Esophagus squamous epithelium (tissue), 5 donors: ENCODE data around the gene COTL1. TPM values are rescaled to one million over a fixed set of nuclear protein-coding genes. Genes with fewer than 3 reads are reported as not detected.

Experiments used
- DNase-seq: peaks from one replicate; lab custom pipeline; 2025; lab: John Stamatoyannopoulos, UW
- H3K27ac ChIP-seq, 4 donors: fragments of 200-600 bp; sonication (generic); one replicate each; pipeline ENCODE4 v1.5.1; 2016 to 2019; ENCODE audit warnings: mild to moderate bottlenecking in 1 of 4
- H3K27me3 ChIP-seq, 4 donors: fragments of 200-600 bp; sonication (generic); 1 replicate in 3 of 4; 2 replicates in 1 of 4; pipeline versions ENCODE4 v1.5.1 to v1.6.0; 2017 to 2021; ENCODE audit warnings: antibody characterized with exemption in 1 of 4
- H3K36me3 ChIP-seq, 3 donors: fragments of 200-600 bp; sonication (generic); one replicate each; pipeline ENCODE4 v1.5.1; 2016 to 2019
- H3K4me1 ChIP-seq, 3 donors: fragments of 200-600 bp; sonication (generic); one replicate each; pipeline ENCODE4 v1.5.1; 2017 to 2019
- H3K4me3 ChIP-seq, 4 donors: fragments of 200-600 bp; sonication (generic); 1 replicate in 3 of 4; 2 replicates in 1 of 4; pipeline ENCODE4 v1.5.1; 2016 to 2019; ENCODE audit warnings: mild to moderate bottlenecking in 2 of 4, moderate library complexity in 1 of 4
- H3K9me3 ChIP-seq, 3 donors: fragments of 200-600 bp; sonication (generic); one replicate each; pipeline ENCODE4 v1.5.1; 2016 to 2019
- POLR2A ChIP-seq, 4 donors: fragments of 450-650 bp; IDR thresholded peaks; one replicate each; pipeline ENCODE4 v1.6.1; 2017; ENCODE audit warnings: antibody characterized with exemption in 4 of 4, mild to moderate bottlenecking in 4 of 4, moderate library complexity in 3 of 4
- WGBS, 2 donors: methylation state at CpG; one replicate each; pipeline ENCODE4 v1.1.5; 2018; 5-methylcytosine and 5-hydroxymethylcytosine counted together
- intact Hi-C: fragments of 100-400 bp; cut with DNase I; formaldehyde crosslinking; loops from one replicate; pipeline ENCODE4 v1.15.0; 2022
- total RNA-seq, 4 donors: library from RNA; depleted of rRNA; stranded (reverse); fragments of >200 nt; gene quantifications; one replicate each; pipeline ENCODE4 v1.1.0, GENCODE V29; 2016
- TF ChIP-seq, protein P1 (sequence below), 6 experiments: fragments of 450-650 bp in 4 of 6; fragments of 200-600 bp in 2 of 6; sonication (generic) in 2 of 6; IDR thresholded peaks; one replicate each; pipeline ENCODE4 v1.5.1; 2016 to 2019; ENCODE audit warnings: antibody characterized with exemption in 6 of 6, mild to moderate bottlenecking in 4 of 6, moderate library complexity in 4 of 6
- donor health status: DM: yes; HTN: yes; CAD: no.

The COTL1 gene
- total RNA-seq, 4 donors from 2014 or later, result 7.9 to 34.2 (median 23.4) TPM

DNA sequence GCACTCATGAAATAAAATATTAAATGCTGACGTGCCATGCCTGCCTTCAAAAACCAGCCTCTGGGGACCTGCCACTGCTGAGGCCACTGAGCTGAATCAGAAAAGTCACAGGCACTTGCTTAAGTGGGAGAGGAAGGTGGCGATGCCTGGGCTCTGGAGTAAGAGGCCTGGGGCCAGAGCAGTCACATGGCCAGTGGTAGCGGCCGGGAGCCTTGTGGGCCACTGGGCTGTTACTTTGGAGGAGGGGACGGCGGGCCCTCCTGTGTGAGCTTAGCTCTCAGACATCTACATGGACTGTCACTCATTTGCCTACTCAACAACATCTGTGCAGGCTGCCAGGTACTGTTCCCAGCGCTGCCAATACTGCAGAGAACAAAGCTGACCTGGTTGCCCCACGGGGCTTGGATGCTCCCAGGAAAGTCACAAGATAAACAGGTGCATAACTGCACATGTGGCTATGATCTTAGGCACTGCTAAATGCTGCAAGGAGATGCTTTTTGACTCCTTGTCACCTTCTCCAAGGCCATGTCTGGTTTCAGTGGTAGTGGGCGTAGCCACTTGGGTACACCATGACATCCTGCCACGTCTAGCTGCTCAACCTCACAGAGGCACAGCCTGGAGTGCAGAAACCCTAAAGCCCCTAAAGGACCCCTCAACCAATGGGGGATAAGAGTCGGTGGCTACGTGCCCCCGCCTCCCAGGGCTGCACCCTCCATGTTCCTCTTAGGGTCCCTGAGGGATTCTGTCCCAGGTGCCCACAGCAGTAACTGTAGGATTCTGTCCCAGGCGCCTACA lies 11.6 kb downstream of the COTL1 start:
- no peaks in the 10 kb centered on the region for H3K9me3 ChIP-seq
- intact Hi-C loops, result loop anchor here (5.0 kb wide), 1 partner anchor 84 kb away; no protein-coding TSS in a partner anchor
- H3K36me3 ChIP-seq, result no peaks in the 10 kb centered on the region
- no peak overlapping the region for H3K27ac ChIP-seq
- DNase-seq, result no peak
- H3K4me1 ChIP-seq, result peaks cover 6 to 69% (median 19%) of the 10 kb centered on the region in 3 donors
- TF ChIP-seq, protein P1, sequence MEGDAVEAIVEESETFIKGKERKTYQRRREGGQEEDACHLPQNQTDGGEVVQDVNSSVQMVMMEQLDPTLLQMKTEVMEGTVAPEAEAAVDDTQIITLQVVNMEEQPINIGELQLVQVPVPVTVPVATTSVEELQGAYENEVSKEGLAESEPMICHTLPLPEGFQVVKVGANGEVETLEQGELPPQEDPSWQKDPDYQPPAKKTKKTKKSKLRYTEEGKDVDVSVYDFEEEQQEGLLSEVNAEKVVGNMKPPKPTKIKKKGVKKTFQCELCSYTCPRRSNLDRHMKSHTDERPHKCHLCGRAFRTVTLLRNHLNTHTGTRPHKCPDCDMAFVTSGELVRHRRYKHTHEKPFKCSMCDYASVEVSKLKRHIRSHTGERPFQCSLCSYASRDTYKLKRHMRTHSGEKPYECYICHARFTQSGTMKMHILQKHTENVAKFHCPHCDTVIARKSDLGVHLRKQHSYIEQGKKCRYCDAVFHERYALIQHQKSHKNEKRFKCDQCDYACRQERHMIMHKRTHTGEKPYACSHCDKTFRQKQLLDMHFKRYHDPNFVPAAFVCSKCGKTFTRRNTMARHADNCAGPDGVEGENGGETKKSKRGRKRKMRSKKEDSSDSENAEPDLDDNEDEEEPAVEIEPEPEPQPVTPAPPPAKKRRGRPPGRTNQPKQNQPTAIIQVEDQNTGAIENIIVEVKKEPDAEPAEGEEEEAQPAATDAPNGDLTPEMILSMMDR (IDR thresholded peaks at IDR 0.05), result no peak
- no peak for TF ChIP-seq POLR2A (IDR thresholded peaks at IDR 0.05)
- WGBS, 2 donors, result 77 to 86% methylated on average over 6 to 7 of the region's 14 CpGs
- no peaks in the 10 kb centered on the region for H3K27me3 ChIP-seq
- no peak overlapping the region for H3K4me3 ChIP-seq

DNA sequence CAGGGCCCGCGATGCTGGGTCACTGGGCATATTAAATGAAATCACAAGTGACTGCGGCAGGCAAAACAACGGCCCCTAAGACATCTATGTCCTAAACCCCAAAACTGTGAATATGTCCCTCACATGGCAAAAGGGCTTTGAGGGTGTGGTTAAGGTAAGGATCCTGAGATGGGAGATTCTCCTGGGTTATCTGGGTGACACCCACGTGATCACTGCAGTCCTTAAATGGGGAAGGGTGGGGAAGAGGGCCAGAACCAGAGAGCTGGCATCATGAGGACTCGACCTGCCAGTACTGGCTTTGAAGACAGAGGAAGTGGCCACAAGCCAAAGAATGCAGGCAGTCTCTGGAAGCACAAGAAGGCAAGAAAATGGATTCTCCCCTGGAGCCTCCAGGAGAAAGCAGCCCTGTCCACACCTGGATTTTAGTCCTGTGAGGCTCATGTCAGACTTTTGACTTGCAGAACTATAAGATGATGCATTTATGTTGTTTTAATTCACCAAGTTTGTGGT lies 12.5 kb downstream of the COTL1 start:
- TF ChIP-seq, protein P1 (IDR thresholded peaks at IDR 0.05), result no peak
- no peak for TF ChIP-seq POLR2A (IDR thresholded peaks at IDR 0.05)
- H3K9me3 ChIP-seq, result no peaks in the 10 kb centered on the region
- H3K36me3 ChIP-seq, result no peaks in the 10 kb centered on the region
- intact Hi-C loops, result loop anchor here (5.0 kb wide), 1 partner anchor 83 kb away; no protein-coding TSS in a partner anchor
- no peak overlapping the region for H3K27ac ChIP-seq
- no peak for DNase-seq
- peaks cover 5 to 73% (median 26%) of the 10 kb centered on the region in 3 donors for H3K4me1 ChIP-seq
- WGBS, 2 donors, result 72 to 88% methylated on average over 6 of the region's 6 CpGs
- H3K27me3 ChIP-seq, result no peaks in the 10 kb centered on the region
- no peak overlapping the region for H3K4me3 ChIP-seq

DNA sequence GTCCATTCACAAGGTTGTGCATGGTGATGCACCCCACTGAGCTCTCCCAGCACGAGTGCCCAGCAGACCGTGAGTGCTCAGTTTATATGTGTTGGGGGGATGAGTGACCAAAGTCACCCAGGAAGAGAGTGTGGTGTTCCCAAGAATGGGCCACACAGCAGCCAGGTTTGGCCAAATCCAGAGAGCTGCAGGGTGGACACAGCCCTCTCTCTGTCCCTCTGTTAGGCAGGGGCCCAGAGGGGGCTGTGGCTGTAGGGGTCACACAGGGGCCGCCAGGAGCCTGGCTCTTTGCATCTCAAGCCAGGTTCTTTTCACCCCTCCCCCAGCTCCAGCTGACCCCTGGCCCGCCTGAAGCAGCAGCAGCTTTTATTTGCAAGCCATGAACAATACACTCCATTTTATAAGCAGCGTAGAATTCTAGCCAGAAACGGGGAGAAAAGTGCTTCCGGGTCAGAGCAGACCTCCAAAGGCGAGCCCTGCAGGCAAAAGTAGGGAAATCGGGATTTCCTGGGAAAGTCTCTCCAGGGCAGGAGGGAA lies 13.3 kb downstream of the COTL1 start:
- Histone ChIP-seq H3K27me3 (no peaks in the 10 kb centered on the region), H3K36me3 (no peaks in the 10 kb centered on the region), H3K9me3 (no peaks in the 10 kb centered on the region), H3K4me1 (peaks cover 5 to 80% (median 28%) of the 10 kb centered on the region in 3 donors), H3K4me3 (no peak overlapping the region), H3K27ac (peak overlapping the region in 2 of 4 donors; percentile 85 to 88)
- 71 to 85% methylated on average over 6 to 9 of the region's 9 CpGs for WGBS, 2 donors
- intact Hi-C loops, result loop anchor here (5.0 kb wide), 1 partner anchor 82 kb away; no protein-coding TSS in a partner anchor
- TF ChIP-seq POLR2A (IDR thresholded peaks at IDR 0.05), result no peak
- TF ChIP-seq, protein P1 (IDR thresholded peaks at IDR 0.05), result no peak
- DNase-seq, result no peak

DNA sequence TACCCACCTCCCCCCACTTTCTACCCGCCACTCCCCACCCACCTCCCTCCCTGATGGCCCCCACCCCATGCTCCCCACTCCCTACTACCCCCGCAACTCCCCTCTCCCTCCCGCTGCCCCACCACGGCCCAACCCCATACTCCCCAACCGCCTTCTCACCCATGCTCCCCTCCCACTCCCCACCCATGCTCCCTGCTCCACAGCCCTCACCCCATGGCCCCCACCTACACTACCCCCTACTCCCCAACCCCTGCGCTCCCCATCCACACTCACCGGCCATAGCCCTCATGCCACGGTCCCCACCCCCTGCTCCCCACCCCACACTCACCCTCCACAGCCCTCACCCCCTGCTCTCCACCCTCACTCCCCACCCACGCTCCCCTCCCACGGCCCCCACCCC lies 13.9 kb downstream of the COTL1 start:
- TF ChIP-seq, protein P1 (IDR thresholded peaks at IDR 0.05), result no peak
- TF ChIP-seq POLR2A (IDR thresholded peaks at IDR 0.05), result no peak
- Histone ChIP-seq H3K4me1 (peaks cover 5 to 86% (median 33%) of the 10 kb centered on the region in 3 donors), H3K27ac (peak overlapping the region; percentile 47 to 88 (median 74)), H3K9me3 (no peaks in the 10 kb centered on the region), H3K4me3 (no peak overlapping the region), H3K27me3 (no peaks in the 10 kb centered on the region), H3K36me3 (no peaks in the 10 kb centered on the region)
- intact Hi-C loops, result no loop called here
- WGBS, 2 donors, result 79 to 90% methylated on average over 2 to 4 of the region's 10 CpGs
- no peak for DNase-seq
